Esophagus muscularis mucosa (tissue), 4 donors: ENCODE measurements around the gene NARS2. TPM values are rescaled to one million over a fixed set of nuclear protein-coding genes. Genes with fewer than 3 reads are reported as not detected.
"Not testable (repeated sequence)": the region's sequence is repeated elsewhere in the genome, so short reads cannot be mapped to it uniquely, and the experiment has no call there.

ENCODE experiments used
- DNase-seq: peaks from one replicate; pipeline ENCODE4 v3.0.0-alpha.2; 2017; ENCODE audit errors: extremely low spot score
- H3K27ac ChIP-seq, 4 donors: fragments of 200-600 bp; sonication (generic); replicated peaks in 1 of 4; 1 replicate in 3 of 4; 2 replicates in 1 of 4; pipeline ENCODE4 v1.5.1; 2016 to 2019; ENCODE audit warnings: mild to moderate bottlenecking in 1 of 4
- H3K27me3 ChIP-seq, 4 donors: fragments of 200-600 bp; sonication (generic); one replicate each; pipeline versions ENCODE4 v1.5.1 to v1.6.0; 2016 to 2019
- H3K36me3 ChIP-seq, 4 donors: fragments of 200-600 bp; sonication (generic); one replicate each; pipeline ENCODE4 v1.5.1; 2016 to 2019
- H3K4me1 ChIP-seq, 4 donors: fragments of 200-600 bp; sonication (generic); one replicate each; pipeline ENCODE4 v1.5.1; 2016 to 2019
- H3K4me3 ChIP-seq, 4 donors: fragments of 200-600 bp; sonication (generic); 1 replicate in 2 of 4; 2 replicates in 2 of 4; pipeline ENCODE4 v1.5.1; 2016 to 2019; ENCODE audit warnings: mild to moderate bottlenecking in 4 of 4, moderate library complexity in 1 of 4
- H3K9me3 ChIP-seq, 4 donors: fragments of 200-600 bp; sonication (generic); 1 replicate in 3 of 4; 2 replicates in 1 of 4; pipeline ENCODE4 v1.5.1; 2016 to 2019
- CTCF ChIP-seq, 3 experiments: fragments of 200-600 bp in 2 of 3; fragments of 450-650 bp in 1 of 3; sonication (generic) in 2 of 3; IDR thresholded peaks; one replicate each; pipeline ENCODE4 v1.5.1; 2017 to 2019; ENCODE audit warnings: antibody characterized with exemption in 3 of 3, mild to moderate bottlenecking in 2 of 3, moderate library complexity in 1 of 3
- EP300 ChIP-seq: sonication (generic); formaldehyde crosslinking; IDR thresholded peaks from one replicate; pipeline ENCODE4 v1.6.1; 2017; ENCODE audit warnings: antibody characterized with exemption
- POLR2A ChIP-seq: fragments of 450-650 bp; IDR thresholded peaks from one replicate; pipeline ENCODE4 v1.6.1; 2017; ENCODE audit warnings: antibody characterized with exemption, moderate library complexity, mild to moderate bottlenecking, low read depth
- POLR2AphosphoS5 ChIP-seq, 2 donors: sonication (generic); formaldehyde crosslinking; IDR thresholded peaks; one replicate each; pipeline ENCODE4 v1.6.1; 2017; ENCODE audit warnings: antibody characterized with exemption in 2 of 2
- WGBS: methylation state at CpG from one replicate; pipeline ENCODE4 v1.1.5; 2018; 5-methylcytosine and 5-hydroxymethylcytosine counted together
- intact Hi-C: fragments of 100-400 bp; cut with DNase I; formaldehyde crosslinking; loops from one replicate; pipeline ENCODE4 v1.15.1; 2023
- total RNA-seq, 4 donors: library from RNA; depleted of rRNA; stranded (reverse); fragments of >200 nt; gene quantifications; one replicate each; pipeline versions ENCODE4 v1.1.0 to v1.2.1, GENCODE V29; 2016

NARS2 gene
- total RNA-seq, 4 donors from 2014 or later, result 9.1 to 10.4 (median 9.8) TPM

- Histone ChIP-seq H3K9me3 (no peaks in the 10 kb centered on the region), H3K27me3 (no peaks in the 10 kb centered on the region), H3K27ac (no peak overlapping the region), H3K4me1 (no peaks in the 10 kb centered on the region), H3K36me3 (peaks cover 3 to 18% (median 7%) of the 10 kb centered on the region in 4 donors), H3K4me3 (no peak overlapping the region)
- intact Hi-C loops, result no loop called here
- no peak for DNase-seq
- 84% methylated on average over 3 of the region's 3 CpGs for WGBS
- no peak for TF ChIP-seq POLR2AphosphoS5 (IDR thresholded peaks at IDR 0.05)
- no peak for TF ChIP-seq POLR2A
- no peak for TF ChIP-seq CTCF (IDR thresholded peaks at IDR 0.05)
- TF ChIP-seq EP300, result no peak
These were observed 104.8 kb downstream of the NARS2 start for GRCh38 chr11:78469896-78470295.

- WGBS, result 91% methylated on average over 4 of the region's 4 CpGs
- no peaks in the 10 kb centered on the region for H3K4me1 ChIP-seq
These were observed 106.7 kb downstream of the NARS2 start for GRCh38 chr11:78467931-78468330.

DNA sequence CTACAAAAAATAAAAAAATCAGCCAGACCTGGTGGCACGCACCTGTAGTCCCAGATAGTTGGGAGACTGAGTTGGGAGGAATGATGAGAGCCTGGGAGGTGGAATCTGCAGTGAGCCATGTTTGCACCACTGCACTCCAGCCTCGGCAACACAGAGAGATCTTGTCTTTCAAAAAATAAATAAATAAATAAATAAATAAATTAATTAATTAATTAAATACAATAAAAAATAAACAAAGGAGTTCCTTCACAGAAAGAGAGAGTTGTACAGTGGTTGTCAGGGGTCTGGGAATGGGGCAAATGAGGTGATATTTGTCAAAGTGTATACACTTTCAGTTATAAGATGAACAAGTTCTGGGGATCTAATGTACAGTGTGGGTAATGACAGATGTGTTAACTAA is 107.3 kb downstream of the NARS2 start:
- H3K27me3 ChIP-seq, result no peaks in the 10 kb centered on the region
- intact Hi-C loops, result no loop called here
- no peak for DNase-seq
- 87% methylated on average over 2 of the region's 2 CpGs for WGBS
- no peak overlapping the region for H3K27ac ChIP-seq
- peaks cover 5 to 38% (median 21%) of the 10 kb centered on the region in 4 donors for H3K36me3 ChIP-seq
- no peaks in the 10 kb centered on the region for H3K4me1 ChIP-seq
- TF ChIP-seq POLR2A, result no peak
- TF ChIP-seq POLR2AphosphoS5 (IDR thresholded peaks at IDR 0.05), result no peak
- no peak for TF ChIP-seq EP300
- TF ChIP-seq CTCF (IDR thresholded peaks at IDR 0.05), result no peak
- no peaks in the 10 kb centered on the region for H3K9me3 ChIP-seq
- no peak overlapping the region for H3K4me3 ChIP-seq

More at GRCh38 chr11:78467931-78468330, 106.7 kb downstream of the NARS2 start:
- Histone ChIP-seq H3K4me3 (no peak overlapping the region), H3K27ac (no peak overlapping the region), H3K36me3 (peaks cover 5 to 36% (median 20%) of the 10 kb centered on the region in 4 donors), H3K27me3 (no peaks in the 10 kb centered on the region), H3K9me3 (no peaks in the 10 kb centered on the region)
- intact Hi-C loops, result no loop called here
- TF ChIP-seq POLR2AphosphoS5 (IDR thresholded peaks at IDR 0.05) (no peak), EP300 (no peak), CTCF (IDR thresholded peaks at IDR 0.05) (no peak), POLR2A (no peak)
- DNase-seq, result no peak

GRCh38 chr11:78465169-78465942 is 109.3 kb downstream of the NARS2 start:
- Histone ChIP-seq H3K4me3 (no peak overlapping the region), H3K9me3 (no peaks in the 10 kb centered on the region), H3K36me3 (peaks cover 5 to 46% (median 21%) of the 10 kb centered on the region in 4 donors), H3K4me1 (no peaks in the 10 kb centered on the region), H3K27me3 (no peaks in the 10 kb centered on the region), H3K27ac (no peak overlapping the region)
- intact Hi-C loops, result no loop called here
- 88% methylated on average over 19 of the region's 19 CpGs for WGBS
- DNase-seq, result no peak
- TF ChIP-seq POLR2AphosphoS5 (IDR thresholded peaks at IDR 0.05), result no peak
- no peak for TF ChIP-seq CTCF (IDR thresholded peaks at IDR 0.05)
- no peak for TF ChIP-seq POLR2A

DNA sequence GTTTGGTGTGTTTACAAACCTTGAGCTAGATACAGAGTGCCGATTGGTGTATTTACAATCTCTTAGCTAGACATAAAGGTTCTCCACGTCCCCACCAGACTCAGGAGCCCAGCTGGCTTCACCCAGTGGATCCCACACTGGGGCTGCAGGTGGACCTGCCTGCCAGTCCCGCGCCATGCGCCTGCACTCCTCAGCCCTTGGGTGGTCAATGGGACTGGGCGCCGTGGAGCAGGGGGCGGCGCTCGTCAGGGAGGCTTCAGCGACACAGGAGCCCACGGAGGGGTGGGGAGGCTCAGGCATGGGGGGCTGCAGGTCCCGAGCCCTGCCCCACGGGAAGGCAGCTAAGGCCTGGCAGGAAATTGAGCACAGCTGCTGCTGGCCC is 109.9 kb downstream of the NARS2 start:
- H3K27me3 ChIP-seq, H3K4me1 ChIP-seq, H3K27ac ChIP-seq, intact Hi-C loops, H3K9me3 ChIP-seq, H3K4me3 ChIP-seq, DNase-seq: not testable (repeated sequence)
- peaks cover 5 to 51% (median 22%) of the 10 kb centered on the region in 4 donors for H3K36me3 ChIP-seq
- WGBS, result 96% methylated on average over 4 of the region's 14 CpGs
